Liver (tissue), 9 donors: ENCODE results near the gene SYNM. TPM values are rescaled to one million over a fixed set of nuclear protein-coding genes. Genes with fewer than 3 reads are reported as not detected.

ENCODE experiments used
- DNase-seq: peaks from one replicate; pipeline ENCODE4 v3.0.0-alpha.2; 2017; ENCODE audit warnings: low spot score
- H3K27ac ChIP-seq, 2 donors: one replicate each; pipeline ENCODE4 v1.7.0; 2013; ENCODE audit warnings: inconsistent platforms in 2 of 2, low read length in 2 of 2, control low read depth in 1 of 2, low read depth in 1 of 2, mild to moderate bottlenecking in 1 of 2
- H3K27me3 ChIP-seq, 4 donors: one replicate each; pipeline versions ENCODE4 v1.6.1 to v1.7.0; 2013; ENCODE audit warnings: low read length in 3 of 4, inconsistent platforms in 1 of 4, mild to moderate bottlenecking in 1 of 4, moderate library complexity in 1 of 4; ENCODE audit not compliant: control insufficient read depth in 4 of 4, insufficient read depth in 4 of 4
- H3K36me3 ChIP-seq, 4 donors: one replicate each; pipeline versions ENCODE4 v1.6.1 to v1.7.0; 2013; ENCODE audit warnings: low read length in 3 of 4, mild to moderate bottlenecking in 3 of 4, low read depth in 1 of 4, moderate library complexity in 1 of 4; ENCODE audit not compliant: control insufficient read depth in 4 of 4, insufficient read depth in 3 of 4
- H3K4me1 ChIP-seq, 4 donors: one replicate each; pipeline versions ENCODE4 v1.6.1 to v1.7.0; 2013; ENCODE audit warnings: low read length in 3 of 4, mild to moderate bottlenecking in 3 of 4, moderate library complexity in 1 of 4; ENCODE audit not compliant: control insufficient read depth in 4 of 4, insufficient read depth in 4 of 4
- H3K4me3 ChIP-seq, 3 donors: one replicate each; pipeline versions ENCODE4 v1.6.1 to v1.7.0; 2013; ENCODE audit warnings: low read length in 3 of 3, control low read depth in 1 of 3, low read depth in 1 of 3, mild to moderate bottlenecking in 1 of 3
- H3K9ac ChIP-seq, 2 donors: one replicate each; pipeline ENCODE4 v1.7.0; 2013; ENCODE audit warnings: low read length in 2 of 2, mild to moderate bottlenecking in 2 of 2, moderate library complexity in 2 of 2, control low read depth in 1 of 2, low read depth in 1 of 2
- H3K9me3 ChIP-seq, 4 donors: one replicate each; pipeline versions ENCODE4 v1.6.1 to v1.7.0; 2013; ENCODE audit warnings: low read length in 3 of 4; ENCODE audit not compliant: control insufficient read depth in 4 of 4
- ATF3 ChIP-seq: IDR thresholded peaks from 2 replicates; pipeline ENCODE4 v1.6.1; 2016; ENCODE audit warnings: antibody characterized with exemption
- CTCF ChIP-seq: fragments of 150-350 bp; IDR thresholded peaks from 2 replicates; pipeline ENCODE4 v1.5.1; 2017; ENCODE audit warnings: improper control_type of control experiment, low read depth, low read length; ENCODE audit not compliant: missing input control
- EGR1 ChIP-seq, 2 donors: IDR thresholded peaks; 2 replicates each; pipeline ENCODE4 v1.6.1; 2016 to 2018; ENCODE audit warnings: antibody characterized with exemption in 2 of 2, low read depth in 2 of 2
- FOXA1 ChIP-seq: IDR thresholded peaks from 2 replicates; pipeline ENCODE4 v1.6.1; 2016; ENCODE audit warnings: antibody characterized with exemption
- FOXA2 ChIP-seq: IDR thresholded peaks from 2 replicates; pipeline ENCODE4 v1.6.1; 2016; ENCODE audit warnings: antibody characterized with exemption
- GABPA ChIP-seq, 2 donors: IDR thresholded peaks in 1 of 2; conservative IDR thresholded peaks in 1 of 2; 2 replicates each; pipeline ENCODE4 v1.6.1; 2016; ENCODE audit warnings: antibody characterized with exemption in 2 of 2, mild to moderate bottlenecking in 1 of 2, moderate library complexity in 1 of 2
- HNF4A ChIP-seq, 2 donors: conservative IDR thresholded peaks; 2 replicates each; pipeline ENCODE4 v1.6.1; 2016; ENCODE audit warnings: antibody characterized with exemption in 2 of 2, mild to moderate bottlenecking in 2 of 2
- HNF4G ChIP-seq: IDR thresholded peaks from 2 replicates; pipeline ENCODE4 v1.6.1; 2016; ENCODE audit warnings: antibody characterized with exemption
- JUND ChIP-seq, 2 donors: IDR thresholded peaks; 2 replicates each; pipeline ENCODE4 v1.6.1; 2016; ENCODE audit warnings: antibody characterized with exemption in 2 of 2
- MAX ChIP-seq: IDR thresholded peaks from 2 replicates; pipeline ENCODE4 v1.6.1; 2016; ENCODE audit warnings: antibody characterized with exemption
- NR2F2 ChIP-seq: IDR thresholded peaks from 2 replicates; pipeline ENCODE4 v1.6.1; 2016; ENCODE audit warnings: antibody characterized with exemption
- RAD21 ChIP-seq, 2 donors: IDR thresholded peaks; 2 replicates each; pipeline ENCODE4 v1.6.1; 2016; ENCODE audit warnings: antibody characterized with exemption in 2 of 2, mild to moderate bottlenecking in 2 of 2
- REST ChIP-seq: IDR thresholded peaks from 2 replicates; pipeline ENCODE4 v1.6.1; 2016; ENCODE audit warnings: antibody characterized with exemption, mild to moderate bottlenecking
- RXRA ChIP-seq, 2 donors: IDR thresholded peaks; 2 replicates each; pipeline ENCODE4 v1.6.1; 2017 to 2018; ENCODE audit warnings: antibody characterized with exemption in 2 of 2, mild to moderate bottlenecking in 1 of 2
- SP1 ChIP-seq: IDR thresholded peaks from 2 replicates; pipeline ENCODE4 v1.6.1; 2018; ENCODE audit warnings: antibody characterized with exemption, mild to moderate bottlenecking
- TAF1 ChIP-seq: conservative IDR thresholded peaks from 2 replicates; pipeline ENCODE4 v1.6.1; 2016; ENCODE audit warnings: antibody characterized with exemption, mild to moderate bottlenecking
- YY1 ChIP-seq: IDR thresholded peaks from 2 replicates; pipeline ENCODE4 v1.6.1; 2016; ENCODE audit warnings: antibody characterized with exemption, mild to moderate bottlenecking
- ZBTB33 ChIP-seq: IDR thresholded peaks from 2 replicates; pipeline ENCODE4 v1.6.1; 2016; ENCODE audit warnings: antibody characterized with exemption
- WGBS: extraction: QIAGEN DNeasy Blood & Tissue Kit; methylation state at CpG from one replicate; pipeline ENCODE4 v1.1.7; 2013; 5-methylcytosine and 5-hydroxymethylcytosine counted together
- polyA plus RNA-seq, 2 donors: library from polyadenylated mRNA; stranded (reverse) in 1 of 2; unstranded in 1 of 2; fragments of 200-250 nt in 1 of 2; fragments of >200 nt in 1 of 2; fragmentation: Nextera tagmentation in 1 of 2; extraction: Ambion mirVana in 1 of 2; gene quantifications; one replicate each; pipeline versions ENCODE4 v1.2.1 to v1.2.3, GENCODE V29; 2013 to 2015
- total RNA-seq, 2 donors: library from RNA; depleted of rRNA; stranded (reverse); fragments of >200 nt; gene quantifications; one replicate each; pipeline ENCODE4 v1.2.3, GENCODE V29; 2014
- donor health status: healthy.
- donor health status: healthy.
- donor health status: healthy.
- donor health status: healthy.
- donor health status: healthy.

SYNM gene
- total and polyA plus RNA-seq, 4 donors = 0.39 to 6.4 (median 1.2) TPM

GRCh38 chr15:99090011-99090699, 14.7 kb upstream of the SYNM start:
- no peak overlapping the region for H3K9ac ChIP-seq
- H3K27me3 ChIP-seq = no peaks in the 10 kb centered on the region
- H3K9me3 ChIP-seq = no peaks in the 10 kb centered on the region
- H3K4me1 ChIP-seq = no peaks in the 10 kb centered on the region
- no peak for TF ChIP-seq FOXA1
- TF ChIP-seq ATF3 = no peak
- no peak for TF ChIP-seq FOXA2
- TF ChIP-seq CTCF = no peak
- TF ChIP-seq TAF1 = no peak
- TF ChIP-seq RAD21 (IDR thresholded peaks at IDR 0.05) = no peak
- no peak for TF ChIP-seq ZBTB33
- no peak for TF ChIP-seq HNF4G
- TF ChIP-seq REST = no peak
- TF ChIP-seq RXRA (IDR thresholded peaks at IDR 0.05) = no peak
- no peak for TF ChIP-seq YY1
- TF ChIP-seq JUND (IDR thresholded peaks at IDR 0.05) = no peak
- TF ChIP-seq SP1 = no peak
- TF ChIP-seq MAX = no peak
- no peak for TF ChIP-seq HNF4A (conservative IDR thresholded peaks at IDR 0.05)
- no peak for TF ChIP-seq NR2F2
- TF ChIP-seq EGR1 (IDR thresholded peaks at IDR 0.05; ENCODE audit: low read depth in 2 of 2) = no peak
- TF ChIP-seq GABPA (IDR thresholded peaks at IDR 0.05 in 1 of 2, conservative IDR thresholded peaks at IDR 0.05 in 1 of 2) = no peak
- no peak overlapping the region for H3K27ac ChIP-seq
- WGBS = 57% methylated on average over 3 of the region's 3 CpGs
- H3K4me3 ChIP-seq = no peak overlapping the region
- no peaks in the 10 kb centered on the region for H3K36me3 ChIP-seq
- DNase-seq = no peak
